Endothelial cell of umbilical vein (primary cell): Measurements from ENCODE around the gene DIDO1. TPM values are rescaled to one million over a fixed set of nuclear protein-coding genes. Genes with fewer than 3 reads are reported as not detected.

Experiments
- BruUV-seq: library from RNA; stranded (reverse); fragments of 400-500 nt; replicated peaks from 2 replicates; lab custom pipeline; 2021; lab: Mats Ljungman, UMichigan
- CTCF ChIA-PET: fragments of 300-600, 350-600 bp; sonication (Branson Sonifier 250); formaldehyde crosslinking; loops from one replicate; lab custom pipeline; 2021; ENCODE audit warnings: antibody characterized with exemption, inconsistent platforms; lab: Charles Lee
- POLR2A ChIA-PET: fragments of 300-600, 350-600 bp; sonication (Branson Sonifier 250); formaldehyde crosslinking; loops from one replicate; lab custom pipeline; 2021; ENCODE audit warnings: antibody characterized with exemption, inconsistent platforms; lab: Charles Lee
- DNase-seq: peaks from one replicate; pipeline ENCODE4 v3.0.0-alpha.2; 2011; ENCODE audit warnings: low read depth, low spot score
- FAIRE-seq: peaks from 2 replicates; lab custom pipeline; 2011; peaks lifted over from hg19 to GRCh38; lab: Jason Lieb, UNC
- H2AFZ ChIP-seq: 2 replicates; pipeline ENCODE4 v1.6.0; 2012; ENCODE audit warnings: low read depth, low read length, control low read depth, inconsistent platforms
- H3K27ac ChIP-seq: 2 replicates; pipeline ENCODE4 v1.5.1; 2011; ENCODE audit warnings: low read depth, mild to moderate bottlenecking, control low read depth, low read length, moderate library complexity; ENCODE audit not compliant: insufficient read depth
- H3K27me3 ChIP-seq, 2 experiments: 2 replicates each; pipeline versions ENCODE4 v1.6.0 to v1.6.1; 2011; ENCODE audit warnings: low read length in 2 of 2, mixed read lengths in 1 of 2; ENCODE audit not compliant: control insufficient read depth in 2 of 2, insufficient read depth in 2 of 2
- H3K36me3 ChIP-seq, 2 experiments: 2 replicates in 1 of 2; 3 replicates in 1 of 2; pipeline ENCODE4 v1.5.1; 2011; ENCODE audit warnings: low read length in 2 of 2, mild to moderate bottlenecking in 1 of 2, moderate library complexity in 1 of 2; ENCODE audit not compliant: control insufficient read depth in 2 of 2, insufficient read depth in 2 of 2; ENCODE audit errors: extremely low read depth in 1 of 2
- H3K4me1 ChIP-seq: 3 replicates; pipeline ENCODE4 v1.5.1; 2011; ENCODE audit warnings: mild to moderate bottlenecking, low read length; ENCODE audit not compliant: control insufficient read depth, insufficient read depth; ENCODE audit errors: extremely low read depth
- H3K4me2 ChIP-seq: 2 replicates; pipeline ENCODE4 v1.6.1; 2011; ENCODE audit warnings: low read length, control low read depth, mixed read lengths; ENCODE audit not compliant: insufficient read depth
- H3K4me3 ChIP-seq, 3 experiments: fragments of 200-600 bp in 1 of 3; sonication (generic), shearing (Covaris generic) in 1 of 3; replicated peaks in 1 of 3; 2 replicates each; pipeline ENCODE4 v1.5.1; 2011 to 2016; ENCODE audit warnings: control low read depth in 3 of 3, low read length in 3 of 3, mild to moderate bottlenecking in 2 of 3, inconsistent platforms in 1 of 3, low read depth in 1 of 3, moderate library complexity in 1 of 3; ENCODE audit not compliant: insufficient read depth in 1 of 3
- H3K79me2 ChIP-seq: 2 replicates; pipeline ENCODE4 v1.6.0; 2012; ENCODE audit warnings: low read length, inconsistent platforms; ENCODE audit not compliant: control insufficient read depth, insufficient read depth
- H3K9ac ChIP-seq: replicated peaks from 2 replicates; pipeline ENCODE3; 2011; ENCODE audit warnings: low read length, control low read depth; ENCODE audit not compliant: insufficient read depth; ENCODE audit errors: extremely low read depth
- H3K9me1 ChIP-seq: replicated peaks from 3 replicates; pipeline ENCODE4 v1.6.0; 2011; ENCODE audit warnings: mild to moderate bottlenecking, low read length; ENCODE audit not compliant: control insufficient read depth, insufficient read depth; ENCODE audit errors: extremely low read depth
- H3K9me3 ChIP-seq: replicated peaks from 2 replicates; pipeline ENCODE4 v1.5.1; 2012; ENCODE audit warnings: low read length, inconsistent platforms; ENCODE audit not compliant: control insufficient read depth, insufficient read depth
- H4K20me1 ChIP-seq: replicated peaks from 2 replicates; pipeline ENCODE3; 2011; ENCODE audit warnings: mild to moderate bottlenecking, low read length; ENCODE audit not compliant: control insufficient read depth, insufficient read depth; ENCODE audit errors: extremely low read depth
- CTCF ChIP-seq, 2 donors: IDR thresholded peaks; 1 replicate in 1 of 2; 2 replicates in 1 of 2; pipeline ENCODE4 v1.5.1; 2011; ENCODE audit warnings: low read length in 2 of 2, mild to moderate bottlenecking in 2 of 2, moderate library complexity in 2 of 2, control low read depth in 1 of 2, inconsistent platforms in 1 of 2, low read depth in 1 of 2; ENCODE audit not compliant: insufficient read depth in 1 of 2; ENCODE audit errors: extremely low read depth in 1 of 2
- EZH2 ChIP-seq: IDR thresholded peaks from 2 replicates; pipeline ENCODE4 v1.6.1; 2012; ENCODE audit warnings: borderline replicate concordance, low read depth, mild to moderate bottlenecking, moderate library complexity, low read length, inconsistent platforms; ENCODE audit not compliant: severe bottlenecking
- GATA2 ChIP-seq: IDR thresholded peaks from 2 replicates; pipeline ENCODE4 v1.7.0; 2011; ENCODE audit warnings: low read depth, mild to moderate bottlenecking, moderate library complexity, mixed read lengths, low read length; ENCODE audit not compliant: insufficient read length, insufficient read depth
- MAX ChIP-seq: IDR thresholded peaks from 2 replicates; pipeline ENCODE4 v1.6.1; 2011; ENCODE audit not compliant: insufficient read depth, insufficient read length
- MYC ChIP-seq: IDR thresholded peaks from one replicate; pipeline ENCODE4 v1.6.1; 2011; ENCODE audit warnings: mild to moderate bottlenecking, low read depth, low read length
- POLR2A ChIP-seq: IDR thresholded peaks from 2 replicates; pipeline ENCODE4 v1.6.1; 2012; ENCODE audit warnings: low read depth, mild to moderate bottlenecking, control low read depth, low read length
- POLR2AphosphoS5 ChIP-seq: IDR thresholded peaks from 2 replicates; pipeline ENCODE4 v1.6.1; 2012; ENCODE audit warnings: low read depth, mild to moderate bottlenecking, control low read depth, low read length, moderate library complexity; ENCODE audit not compliant: insufficient read depth
- dilution Hi-C: fragments of 300-500 bp; cut with MboI; formaldehyde crosslinking; loops from one replicate; pipeline ENCODE4 v1.15.0; 2019; ENCODE audit warnings: low sequenced_read_pairs; ENCODE audit not compliant: extremely low pct_ligation_motif_present
- intact Hi-C: fragments of 100-400 bp; cut with micrococcal nuclease; formaldehyde crosslinking; loops from one replicate; pipeline ENCODE4 v1.10.0; 2022
- polyA plus RNA-seq, 4 experiments: library from polyadenylated mRNA; depleted of rRNA in 3 of 4; stranded (reverse) in 3 of 4; unstranded in 1 of 4; fragments of >200 nt; gene quantifications; 2 replicates each; pipeline versions ENCODE4 v1.2.1 to v1.2.3, GENCODE V29; 2011 to 2012; ENCODE audit warnings: missing spikeins in 1 of 4
- total RNA-seq: library from RNA; stranded (reverse); gene quantifications from 2 replicates; pipeline ENCODE4 v1.2.3, GENCODE V29; 2021

DIDO1 gene
- total and polyA plus RNA-seq, 2 donors (not counting 3 experiments of a cell fraction or from before 2014, with no cell fraction given), result 22.1 to 51.2 TPM

- FAIRE-seq (peak; percentile 75), DNase-seq (peak; percentile 68)
- H3K36me3 ChIP-seq, result peaks cover 0 to 11% of the 10 kb centered on the region in 2 experiments
- intact Hi-C loops, result loop anchor here (1.0 kb wide), 1 partner anchor 14 kb away; the partner anchor contains the start of gene GID8
- no peaks in the 10 kb centered on the region for H3K9me1 ChIP-seq
- no peak for TF ChIP-seq EZH2
- TF ChIP-seq MAX, result no peak
- peak; percentile 56 for TF ChIP-seq MYC
- peak in 1 of 2 donors; percentile 15 for TF ChIP-seq CTCF (IDR thresholded peaks at IDR 0.05; ENCODE audit: extremely low read depth in 1 of 2, insufficient read depth in 1 of 2, low read depth in 1 of 2, low read length in 2 of 2)
- no peak for TF ChIP-seq GATA2
- peak; percentile 46 for TF ChIP-seq POLR2AphosphoS5
- TF ChIP-seq POLR2A, result no peak
- H3K4me2 ChIP-seq, result peak within 1 kb of the TSS; percentile 88
- peaks cover 20% of the 10 kb centered on the region for H3K4me1 ChIP-seq
- no peaks in the 10 kb centered on the region for H3K27me3 ChIP-seq
- H3K27ac ChIP-seq, result peak within 1 kb of the TSS; percentile 68
- no peaks in the 10 kb centered on the region for H4K20me1 ChIP-seq
- peak within 1 kb of the TSS; percentile 15 for H3K9ac ChIP-seq
- H3K4me3 ChIP-seq, result peak within 1 kb of the TSS; percentile 45 to 60 (median 48)
- peaks cover 33% of the 10 kb centered on the region for H3K79me2 ChIP-seq
- H3K9me3 ChIP-seq, result no peaks in the 10 kb centered on the region
- H2AFZ ChIP-seq, result peak within 1 kb of the TSS; percentile 90
- dilution Hi-C loops, result no loop called here
- ChIA-PET CTCF (interaction anchor here (1.0 to 2.1 kb wide), 4 partner anchors 14 to 51 kb away, joined by 3 to 9 read pairs (median 9); partner anchors contain the start of gene GID8), POLR2A (no interaction called here)
- BruUV-seq, result no TSS peak
Measured at GRCh38 chr20:62952373-62952967, 26.2 kb upstream of the DIDO1 start, which contains the start of gene SLC17A9. SLC17A9 (plus strand) TSS chr20:62952709; CDS start chr20:62952831, 122 bp downstream.
